Measurements from ENCODE around the gene FEZF1. TPM values are rescaled to one million over a fixed set of nuclear protein-coding genes. Genes with fewer than 3 reads are reported as not detected.

FEZF1 gene
- polyA plus RNA-seq, 1 experiment: not detected

DNA sequence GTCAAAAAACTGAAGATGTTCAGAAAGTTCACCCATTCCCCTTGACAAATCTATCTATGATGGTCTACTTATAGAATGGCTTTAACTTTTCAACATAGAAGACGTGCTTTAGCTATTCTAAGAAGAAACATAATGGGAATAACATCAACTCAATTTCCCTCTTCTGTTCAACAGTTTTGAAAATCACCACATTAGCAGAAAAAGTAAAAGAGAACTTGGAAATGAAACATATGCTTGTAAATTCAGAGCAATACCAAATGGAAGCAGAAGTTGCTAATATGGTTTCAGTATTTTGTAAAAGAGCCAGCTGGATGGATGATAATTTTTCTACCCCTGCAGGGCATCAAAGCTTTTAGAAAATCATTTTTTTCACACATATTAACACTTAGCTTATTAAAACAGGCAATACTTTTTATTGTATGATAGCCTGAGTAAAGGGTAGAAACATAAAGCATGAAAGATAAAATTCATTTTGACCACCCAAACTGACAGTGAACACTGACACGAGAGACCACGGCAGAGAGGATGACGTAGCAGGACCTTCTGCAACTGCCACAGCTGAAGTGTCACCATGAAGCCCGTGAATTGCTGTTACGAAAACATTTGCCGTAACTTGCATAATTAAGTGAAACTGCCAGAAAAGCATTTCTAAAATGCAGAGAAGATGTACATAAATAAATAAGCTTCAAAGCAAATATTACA lies 39.2 kb upstream of the FEZF1 start:
- CTCF ChIA-PET: no interaction called here
- TF ChIP-seq, protein P1, sequence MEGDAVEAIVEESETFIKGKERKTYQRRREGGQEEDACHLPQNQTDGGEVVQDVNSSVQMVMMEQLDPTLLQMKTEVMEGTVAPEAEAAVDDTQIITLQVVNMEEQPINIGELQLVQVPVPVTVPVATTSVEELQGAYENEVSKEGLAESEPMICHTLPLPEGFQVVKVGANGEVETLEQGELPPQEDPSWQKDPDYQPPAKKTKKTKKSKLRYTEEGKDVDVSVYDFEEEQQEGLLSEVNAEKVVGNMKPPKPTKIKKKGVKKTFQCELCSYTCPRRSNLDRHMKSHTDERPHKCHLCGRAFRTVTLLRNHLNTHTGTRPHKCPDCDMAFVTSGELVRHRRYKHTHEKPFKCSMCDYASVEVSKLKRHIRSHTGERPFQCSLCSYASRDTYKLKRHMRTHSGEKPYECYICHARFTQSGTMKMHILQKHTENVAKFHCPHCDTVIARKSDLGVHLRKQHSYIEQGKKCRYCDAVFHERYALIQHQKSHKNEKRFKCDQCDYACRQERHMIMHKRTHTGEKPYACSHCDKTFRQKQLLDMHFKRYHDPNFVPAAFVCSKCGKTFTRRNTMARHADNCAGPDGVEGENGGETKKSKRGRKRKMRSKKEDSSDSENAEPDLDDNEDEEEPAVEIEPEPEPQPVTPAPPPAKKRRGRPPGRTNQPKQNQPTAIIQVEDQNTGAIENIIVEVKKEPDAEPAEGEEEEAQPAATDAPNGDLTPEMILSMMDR (IDR thresholded peaks at IDR 0.05; ENCODE audit: insufficient read depth, low read depth, low read length): no peak

DNA sequence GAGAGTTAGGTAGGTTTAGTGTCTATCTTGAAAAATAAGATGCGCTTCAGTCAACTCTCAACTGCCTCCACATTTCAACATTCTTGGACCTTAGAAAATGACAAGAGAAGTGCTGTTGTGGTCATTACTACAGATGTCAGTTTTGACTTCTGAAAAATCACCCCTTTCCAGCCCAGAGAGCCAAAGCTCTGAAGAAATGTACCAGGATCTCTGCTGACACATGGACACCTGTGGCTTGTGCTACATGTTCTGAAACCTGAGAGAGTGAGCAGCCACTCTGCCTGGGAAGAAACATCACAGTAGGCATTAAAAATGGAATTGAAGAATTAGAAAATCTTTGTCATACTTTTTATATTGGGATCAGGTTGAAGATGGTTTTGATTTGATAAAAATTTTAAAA lies 35.9 kb upstream of the FEZF1 start:
- Histone ChIP-seq H3K36me3 (ENCODE audit: control insufficient read depth, insufficient read depth, low read length) (no peaks in the 10 kb centered on the region), H3K4me3 (ENCODE audit: low read depth, low read length) (no peak overlapping the region), H3K27me3 (ENCODE audit: control insufficient read depth, insufficient read depth, low read length) (no peaks in the 10 kb centered on the region)
- DNase-seq (ENCODE audit: low read depth): no peak
- TF ChIP-seq, protein P1 (IDR thresholded peaks at IDR 0.05; ENCODE audit: insufficient read depth, low read depth, low read length): no peak
- ChIA-PET POLR2A (no interaction called here), CTCF (no interaction called here)

More for the DNA sequence above, 39.2 kb upstream of the FEZF1 start:
- Histone ChIP-seq H3K4me3 (ENCODE audit: low read depth, low read length) (no peak overlapping the region), H3K36me3 (ENCODE audit: control insufficient read depth, insufficient read depth, low read length) (no peaks in the 10 kb centered on the region), H3K27me3 (ENCODE audit: control insufficient read depth, insufficient read depth, low read length) (no peaks in the 10 kb centered on the region)
- POLR2A ChIA-PET: no interaction called here
- DNase-seq (ENCODE audit: low read depth): no peak

DNA sequence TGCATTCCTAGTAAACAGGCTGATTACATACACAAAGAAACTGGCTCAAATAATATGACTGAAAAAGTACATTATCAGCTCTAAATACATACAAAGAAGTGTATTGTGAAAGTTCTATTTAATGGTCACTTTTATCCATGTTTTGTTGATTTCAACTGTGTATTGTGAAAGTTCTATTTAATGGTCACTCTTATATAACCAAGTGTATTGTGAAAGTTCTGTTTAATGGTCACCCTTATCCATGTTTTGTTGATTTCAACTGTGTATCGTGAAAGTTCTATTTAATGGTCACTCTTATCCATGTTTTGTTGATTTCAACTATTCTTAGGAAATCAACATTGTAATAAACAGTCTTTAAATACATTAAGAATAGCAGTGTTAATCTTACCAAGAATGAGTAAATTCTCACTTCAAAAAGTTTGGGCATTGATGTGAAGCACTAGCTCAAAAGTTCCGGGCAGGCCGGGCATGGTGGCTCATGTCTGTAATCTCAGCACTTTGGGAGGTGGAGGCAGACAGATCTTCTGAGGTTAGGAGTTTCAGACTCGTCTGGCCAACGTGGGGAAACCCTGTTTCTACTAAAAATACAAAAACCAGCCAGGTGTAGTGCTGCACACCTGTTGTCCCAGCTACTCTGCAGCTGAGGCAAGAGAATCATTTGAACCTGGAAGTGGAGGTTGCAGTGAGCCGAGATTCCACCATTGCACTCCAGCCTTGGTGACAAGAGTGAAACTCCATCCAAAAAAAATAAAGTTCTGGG lies 34.8 kb upstream of the FEZF1 start:
- H3K36me3 ChIP-seq (ENCODE audit: control insufficient read depth, insufficient read depth, low read length): no peaks in the 10 kb centered on the region
- ChIA-PET POLR2A (no interaction called here), CTCF (no interaction called here)
- no peak overlapping the region for H3K4me3 ChIP-seq (ENCODE audit: low read depth, low read length)
- no peaks in the 10 kb centered on the region for H3K27me3 ChIP-seq (ENCODE audit: control insufficient read depth, insufficient read depth, low read length)
- no peak for DNase-seq (ENCODE audit: low read depth)
- TF ChIP-seq, protein P1 (IDR thresholded peaks at IDR 0.05; ENCODE audit: insufficient read depth, low read depth, low read length): no peak

DNA sequence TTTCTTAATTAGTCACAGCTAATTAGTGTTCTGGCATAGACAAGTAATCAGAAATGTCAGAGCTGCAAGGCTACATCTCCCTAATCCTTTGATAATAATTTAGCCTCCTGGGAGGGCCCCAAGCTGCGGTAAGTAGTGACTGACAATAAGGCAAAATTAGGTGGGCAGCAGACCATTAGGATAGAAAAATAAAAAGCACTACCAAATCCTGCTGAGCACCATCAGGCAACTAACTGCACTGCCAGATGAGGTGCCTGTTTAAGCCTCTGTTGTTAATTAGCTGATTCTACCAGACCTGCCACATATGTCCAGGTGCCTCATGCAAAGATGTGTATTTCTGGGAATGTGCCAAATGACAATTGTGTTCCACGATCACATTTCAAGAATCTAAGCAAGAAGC lies 32.5 kb upstream of the FEZF1 start:
- no peak overlapping the region for H3K4me3 ChIP-seq (ENCODE audit: low read depth, low read length)
- ChIA-PET POLR2A (interaction anchor here (0.6 kb wide), 1 partner anchor 429 kb away, joined by 9 read pairs; no protein-coding TSS in a partner anchor), CTCF (interaction anchor here (1.3 kb wide), 1 partner anchor 15 kb away, joined by 3 read pairs; no protein-coding TSS in a partner anchor)
- TF ChIP-seq, protein P1 (IDR thresholded peaks at IDR 0.05; ENCODE audit: insufficient read depth, low read depth, low read length): no peak
- no peaks in the 10 kb centered on the region for H3K27me3 ChIP-seq (ENCODE audit: control insufficient read depth, insufficient read depth, low read length)
- H3K36me3 ChIP-seq (ENCODE audit: control insufficient read depth, insufficient read depth, low read length): no peaks in the 10 kb centered on the region
- DNase-seq (ENCODE audit: low read depth): no peak

DNA sequence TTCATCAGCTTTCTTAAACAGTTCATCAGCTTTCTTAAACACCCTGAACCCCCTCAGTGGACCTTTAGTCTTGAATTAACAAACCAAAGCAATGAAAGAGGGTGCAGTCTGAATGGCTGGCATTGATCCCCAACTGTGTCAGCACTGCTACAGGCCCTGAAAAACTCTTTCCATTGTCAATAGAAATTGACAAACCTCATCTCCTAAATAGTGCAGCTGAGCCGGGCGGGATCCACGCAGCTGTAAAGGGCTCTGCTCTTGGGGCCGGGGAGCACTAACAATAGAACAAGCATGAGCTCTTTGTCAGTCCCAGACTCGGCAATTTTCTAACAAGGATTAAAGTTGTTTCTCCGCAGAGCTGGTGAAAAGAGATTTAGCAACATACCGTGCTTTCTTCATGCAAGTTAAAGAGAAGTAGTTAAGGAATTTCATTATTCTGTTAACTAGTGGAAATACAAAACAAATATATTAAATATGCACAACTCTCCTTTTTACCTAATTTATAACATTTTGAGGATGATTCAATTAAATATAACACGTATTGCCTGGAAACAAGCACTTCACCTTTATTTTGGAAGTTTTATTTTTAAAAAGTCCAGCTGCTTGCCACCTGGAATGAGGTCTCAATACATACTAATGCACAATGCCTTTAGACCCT lies 24.7 kb upstream of the FEZF1 start:
- Histone ChIP-seq H3K4me3 (ENCODE audit: low read depth, low read length) (no peak overlapping the region), H3K27me3 (ENCODE audit: control insufficient read depth, insufficient read depth, low read length) (no peaks in the 10 kb centered on the region), H3K36me3 (ENCODE audit: control insufficient read depth, insufficient read depth, low read length) (no peaks in the 10 kb centered on the region)
- TF ChIP-seq, protein P1 (IDR thresholded peaks at IDR 0.05; ENCODE audit: insufficient read depth, low read depth, low read length): no peak
- ChIA-PET CTCF (no interaction called here), POLR2A (no interaction called here)
- DNase-seq (ENCODE audit: low read depth): no peak
